ENCODE data around the gene NCBP3.

Gene NCBP3

DNA sequence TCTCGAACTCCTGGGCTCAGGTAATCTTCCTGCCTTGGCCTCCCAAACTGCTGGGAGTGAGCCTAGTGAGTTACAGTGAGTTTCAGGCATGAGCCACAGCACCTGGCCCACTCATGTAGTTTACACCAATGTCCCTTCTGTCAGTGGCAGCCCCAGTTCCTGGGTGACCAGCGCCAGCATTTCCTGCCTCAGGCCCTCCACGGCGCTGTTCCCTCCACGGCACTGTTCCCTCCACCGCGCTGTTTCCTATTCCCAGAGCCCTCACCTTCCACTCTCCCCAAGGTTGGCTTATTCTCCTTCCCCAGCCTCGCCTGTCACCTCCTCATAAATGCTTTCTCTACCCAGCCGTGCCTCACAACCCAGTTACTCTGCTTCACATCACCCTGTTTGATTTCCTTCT, 77.7 kb downstream of the NCBP3 start:
- ChIA-PET CTCF (no interaction called here), POLR2A (no interaction called here)
- TF ChIP-seq FOXA1 (IDR thresholded peaks at IDR 0.05): no peak
- no peak for TF ChIP-seq LEF1 (IDR thresholded peaks at IDR 0.05; ENCODE audit: borderline replicate concordance)
- no peak for TF ChIP-seq HDGF (IDR thresholded peaks at IDR 0.05; ENCODE audit: borderline replicate concordance)
- no peak for TF ChIP-seq L3MBTL2 (conservative IDR thresholded peaks at IDR 0.05)
- no peak for TF ChIP-seq TARDBP (IDR thresholded peaks at IDR 0.05)
- TF ChIP-seq ARNT (IDR thresholded peaks at IDR 0.05): no peak
- TF ChIP-seq ZNF384 (IDR thresholded peaks at IDR 0.05): no peak
- no peak for TF ChIP-seq ELF4 (IDR thresholded peaks at IDR 0.05)
- no peak for TF ChIP-seq SUZ12 (IDR thresholded peaks at IDR 0.05)
- no peak for TF ChIP-seq FOXM1 (IDR thresholded peaks at IDR 0.05; ENCODE audit: borderline replicate concordance)
- no peak for TF ChIP-seq SP1 (IDR thresholded peaks at IDR 0.05)
- no peak for TF ChIP-seq FOXK2 (IDR thresholded peaks at IDR 0.05)
- TF ChIP-seq, protein P1, sequence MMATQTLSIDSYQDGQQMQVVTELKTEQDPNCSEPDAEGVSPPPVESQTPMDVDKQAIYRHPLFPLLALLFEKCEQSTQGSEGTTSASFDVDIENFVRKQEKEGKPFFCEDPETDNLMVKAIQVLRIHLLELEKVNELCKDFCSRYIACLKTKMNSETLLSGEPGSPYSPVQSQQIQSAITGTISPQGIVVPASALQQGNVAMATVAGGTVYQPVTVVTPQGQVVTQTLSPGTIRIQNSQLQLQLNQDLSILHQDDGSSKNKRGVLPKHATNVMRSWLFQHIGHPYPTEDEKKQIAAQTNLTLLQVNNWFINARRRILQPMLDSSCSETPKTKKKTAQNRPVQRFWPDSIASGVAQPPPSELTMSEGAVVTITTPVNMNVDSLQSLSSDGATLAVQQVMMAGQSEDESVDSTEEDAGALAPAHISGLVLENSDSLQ (IDR thresholded peaks at IDR 0.05): no peak
- TF ChIP-seq NFRKB (IDR thresholded peaks at IDR 0.05): no peak
- TF ChIP-seq CTBP1 (IDR thresholded peaks at IDR 0.05; ENCODE audit: borderline replicate concordance): no peak
- no peak for TF ChIP-seq BHLHE40 (IDR thresholded peaks at IDR 0.05; ENCODE audit: borderline replicate concordance)
- DNase-seq (ENCODE audit: extremely low spot score): no peak

DNA sequence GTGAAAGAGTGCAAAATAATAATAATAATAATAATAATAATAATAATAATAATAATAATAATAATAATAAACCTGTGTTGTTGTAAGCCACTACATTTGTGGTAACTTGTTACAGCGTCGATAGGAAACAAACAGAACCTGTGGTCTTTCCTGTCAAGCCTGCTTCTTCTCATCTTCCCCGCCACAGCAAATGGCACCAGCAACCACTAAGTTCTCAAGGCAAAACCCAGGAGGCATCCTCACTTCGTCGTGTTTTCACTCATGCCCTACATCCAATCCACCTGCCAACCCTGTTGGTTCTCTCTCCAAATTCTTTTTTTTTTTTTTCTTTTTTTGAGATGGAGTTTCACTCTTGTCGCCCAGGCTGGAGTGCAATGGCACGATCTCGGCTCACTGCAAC, 79.3 kb downstream of the NCBP3 start:
- DNase-seq (ENCODE audit: extremely low spot score): no peak
- POLR2A ChIA-PET: no interaction called here
- TF ChIP-seq, protein P1 (IDR thresholded peaks at IDR 0.05): no peak
- no peak for TF ChIP-seq ELF4 (IDR thresholded peaks at IDR 0.05)
- no peak for TF ChIP-seq BHLHE40 (IDR thresholded peaks at IDR 0.05; ENCODE audit: borderline replicate concordance)
- no peak for TF ChIP-seq LEF1 (IDR thresholded peaks at IDR 0.05; ENCODE audit: borderline replicate concordance)
- no peak for TF ChIP-seq CTBP1 (IDR thresholded peaks at IDR 0.05; ENCODE audit: borderline replicate concordance)
- TF ChIP-seq NFRKB (IDR thresholded peaks at IDR 0.05): no peak
- TF ChIP-seq FOXK2 (IDR thresholded peaks at IDR 0.05): no peak
- no peak for TF ChIP-seq ARNT (IDR thresholded peaks at IDR 0.05)
- TF ChIP-seq L3MBTL2 (conservative IDR thresholded peaks at IDR 0.05): no peak
- no peak for TF ChIP-seq FOXA1 (IDR thresholded peaks at IDR 0.05)
- CTCF ChIA-PET: interaction anchor here (0.6 kb wide), 1 partner anchor 42 kb away, joined by 3 read pairs; no protein-coding TSS in a partner anchor

DNA sequence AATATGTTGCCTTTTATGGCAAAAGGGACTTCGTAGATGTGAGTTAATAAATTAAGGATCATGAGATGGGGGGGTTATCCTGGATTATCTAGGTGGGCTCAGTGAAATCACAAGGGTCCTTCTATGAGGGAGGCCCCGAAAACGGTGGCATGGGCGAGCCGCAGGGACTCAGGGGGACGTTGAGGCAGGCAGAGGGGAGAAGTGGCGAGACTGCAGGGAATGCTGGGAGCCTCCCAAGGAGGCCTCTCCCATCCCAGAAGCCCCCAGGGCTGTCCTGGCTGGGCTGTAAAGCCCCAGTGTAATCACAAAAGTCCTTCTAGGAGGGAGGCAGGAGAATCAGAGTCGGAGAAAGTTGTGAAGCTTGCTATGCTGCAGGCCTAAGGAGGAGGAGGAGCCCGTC, 80.1 kb downstream of the NCBP3 start:
- TF ChIP-seq FOXM1 (IDR thresholded peaks at IDR 0.05; ENCODE audit: borderline replicate concordance): no peak
- TF ChIP-seq LEF1 (IDR thresholded peaks at IDR 0.05; ENCODE audit: borderline replicate concordance): no peak
- POLR2A ChIA-PET: no interaction called here
- CTCF ChIA-PET: interaction anchor here (0.6 kb wide), 1 partner anchor 43 kb away, joined by 3 read pairs; no protein-coding TSS in a partner anchor
- DNase-seq (ENCODE audit: extremely low spot score): no peak

DNA sequence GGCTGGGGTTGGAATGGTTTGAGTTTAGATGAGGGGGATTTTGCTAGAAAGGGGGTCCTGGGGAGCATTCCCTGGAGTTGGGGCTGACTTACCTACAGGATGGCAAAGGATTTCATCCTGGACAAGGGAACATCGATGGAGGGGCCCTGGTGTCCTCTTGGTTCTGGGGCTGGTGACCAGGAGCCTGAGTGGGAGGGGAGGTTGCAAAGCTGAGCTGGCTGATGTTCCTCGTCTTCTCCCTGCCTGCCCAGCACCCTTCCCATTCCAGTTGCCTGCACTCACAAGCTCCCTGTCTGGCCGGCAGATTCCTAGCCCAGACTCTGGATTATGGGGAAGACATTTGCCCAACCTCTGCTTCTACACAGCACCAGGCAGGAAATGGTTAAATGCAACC, 82.3 kb downstream of the NCBP3 start:
- CTCF ChIA-PET: no interaction called here
- TF ChIP-seq CTBP1 (IDR thresholded peaks at IDR 0.05; ENCODE audit: borderline replicate concordance) (no peak), FOXM1 (IDR thresholded peaks at IDR 0.05; ENCODE audit: borderline replicate concordance) (no peak), L3MBTL2 (conservative IDR thresholded peaks at IDR 0.05) (no peak), FOXA1 (IDR thresholded peaks at IDR 0.05) (no peak), NFRKB (IDR thresholded peaks at IDR 0.05) (no peak)
- TF ChIP-seq, protein P1 (IDR thresholded peaks at IDR 0.05): no peak
- POLR2A ChIA-PET: no interaction called here
- DNase-seq (ENCODE audit: extremely low spot score): no peak

- DNase-seq (ENCODE audit: extremely low spot score): no peak
- POLR2A ChIA-PET: no interaction called here
- no peak for TF ChIP-seq ARNT (IDR thresholded peaks at IDR 0.05)
- no peak for TF ChIP-seq HDGF (IDR thresholded peaks at IDR 0.05; ENCODE audit: borderline replicate concordance)
- no peak for TF ChIP-seq L3MBTL2 (conservative IDR thresholded peaks at IDR 0.05)
- TF ChIP-seq FOXK2 (IDR thresholded peaks at IDR 0.05): no peak
- TF ChIP-seq NFRKB (IDR thresholded peaks at IDR 0.05): no peak
- TF ChIP-seq SP1 (IDR thresholded peaks at IDR 0.05): no peak
- TF ChIP-seq FOXA1 (IDR thresholded peaks at IDR 0.05): no peak
- TF ChIP-seq, protein P1 (IDR thresholded peaks at IDR 0.05): no peak
- CTCF ChIA-PET: no interaction called here
Measured at GRCh38 chr17:3762922-3763776, 82.9 kb downstream of the NCBP3 start.

- ChIA-PET POLR2A (no interaction called here), CTCF (interaction anchor here (0.6 kb wide), 1 partner anchor 32 kb away, joined by 5 read pairs; no protein-coding TSS in a partner anchor)
- TF ChIP-seq L3MBTL2 (conservative IDR thresholded peaks at IDR 0.05): no peak
- TF ChIP-seq TARDBP (IDR thresholded peaks at IDR 0.05): no peak
- TF ChIP-seq FOXM1 (IDR thresholded peaks at IDR 0.05; ENCODE audit: borderline replicate concordance): no peak
- no peak for TF ChIP-seq ELF4 (IDR thresholded peaks at IDR 0.05)
- TF ChIP-seq ARNT (IDR thresholded peaks at IDR 0.05): no peak
- no peak for DNase-seq (ENCODE audit: extremely low spot score)
Measured at GRCh38 chr17:3761918-3762380, 84.1 kb downstream of the NCBP3 start.
